HEK293T (cell line): ENCODE results near the gene TANC1.

Experiments used
- CTCF ChIA-PET: fragments of 350-600 bp; formaldehyde crosslinking; extraction: SDS; loops from one replicate; lab custom pipeline; 2021; ENCODE audit warnings: antibody characterized with exemption, inconsistent platforms; lab: Yijun Ruan, JAX
- POLR2A ChIA-PET: fragments of 350-600 bp; formaldehyde crosslinking; extraction: SDS; loops from one replicate; lab custom pipeline; 2020; ENCODE audit warnings: antibody characterized with exemption, inconsistent platforms; lab: Yijun Ruan, JAX
- DNase-seq: peaks from one replicate; pipeline ENCODE4 v3.0.0; 2012; ENCODE audit warnings: mixed read lengths; ENCODE audit errors: extremely low spot score
- ARNT ChIP-seq: fragments of 450-650 bp; IDR thresholded peaks from 2 replicates; pipeline ENCODE4 v1.6.1; 2017; ENCODE audit warnings: mild to moderate bottlenecking
- BHLHE40 ChIP-seq: fragments of 450-650 bp; IDR thresholded peaks from 2 replicates; pipeline ENCODE4 v1.6.1; 2016; ENCODE audit warnings: mild to moderate bottlenecking, moderate library complexity, borderline replicate concordance
- CTBP1 ChIP-seq: fragments of 450-650 bp; IDR thresholded peaks from 2 replicates; pipeline ENCODE4 v1.6.1; 2016; ENCODE audit warnings: borderline replicate concordance
- ELF4 ChIP-seq: fragments of 450-650 bp; IDR thresholded peaks from 2 replicates; pipeline ENCODE4 v1.6.1; 2017; ENCODE audit warnings: antibody characterized with exemption
- FOXA1 ChIP-seq: fragments of 450-650 bp; IDR thresholded peaks from 2 replicates; pipeline ENCODE4 v1.6.1; 2016; ENCODE audit warnings: mild to moderate bottlenecking
- FOXK2 ChIP-seq: fragments of 450-650 bp; IDR thresholded peaks from 2 replicates; pipeline ENCODE4 v1.6.1; 2016; ENCODE audit warnings: mild to moderate bottlenecking
- FOXM1 ChIP-seq: fragments of 450-650 bp; IDR thresholded peaks from 2 replicates; pipeline ENCODE4 v1.6.1; 2017; ENCODE audit warnings: mild to moderate bottlenecking, borderline replicate concordance
- HDGF ChIP-seq: fragments of 450-650 bp; IDR thresholded peaks from 2 replicates; pipeline ENCODE4 v1.6.1; 2017; ENCODE audit warnings: antibody characterized with exemption, borderline replicate concordance
- L3MBTL2 ChIP-seq: fragments of 450-650 bp; conservative IDR thresholded peaks from 2 replicates; pipeline ENCODE4 v1.6.1; 2016; ENCODE audit warnings: mild to moderate bottlenecking
- LEF1 ChIP-seq: fragments of 450-650 bp; IDR thresholded peaks from 2 replicates; pipeline ENCODE4 v1.6.1; 2017; ENCODE audit warnings: mild to moderate bottlenecking, borderline replicate concordance
- NFRKB ChIP-seq: fragments of 450-650 bp; IDR thresholded peaks from 2 replicates; pipeline ENCODE4 v1.6.1; 2016; ENCODE audit warnings: mild to moderate bottlenecking, moderate library complexity
- SP1 ChIP-seq: fragments of 450-650 bp; IDR thresholded peaks from 2 replicates; pipeline ENCODE4 v1.6.1; 2017
- SUZ12 ChIP-seq: fragments of 450-650 bp; IDR thresholded peaks from 2 replicates; pipeline ENCODE4 v1.6.1; 2016; ENCODE audit warnings: mild to moderate bottlenecking
- TARDBP ChIP-seq: fragments of 450-650 bp; IDR thresholded peaks from 2 replicates; pipeline ENCODE4 v1.6.1; 2016
- ZNF384 ChIP-seq: fragments of 450-650 bp; IDR thresholded peaks from 2 replicates; pipeline ENCODE4 v1.6.1; 2016
- TF ChIP-seq, protein P1 (sequence below): fragments of 450-650 bp; IDR thresholded peaks from 2 replicates; pipeline ENCODE4 v1.6.1; 2016

The TANC1 gene

DNA sequence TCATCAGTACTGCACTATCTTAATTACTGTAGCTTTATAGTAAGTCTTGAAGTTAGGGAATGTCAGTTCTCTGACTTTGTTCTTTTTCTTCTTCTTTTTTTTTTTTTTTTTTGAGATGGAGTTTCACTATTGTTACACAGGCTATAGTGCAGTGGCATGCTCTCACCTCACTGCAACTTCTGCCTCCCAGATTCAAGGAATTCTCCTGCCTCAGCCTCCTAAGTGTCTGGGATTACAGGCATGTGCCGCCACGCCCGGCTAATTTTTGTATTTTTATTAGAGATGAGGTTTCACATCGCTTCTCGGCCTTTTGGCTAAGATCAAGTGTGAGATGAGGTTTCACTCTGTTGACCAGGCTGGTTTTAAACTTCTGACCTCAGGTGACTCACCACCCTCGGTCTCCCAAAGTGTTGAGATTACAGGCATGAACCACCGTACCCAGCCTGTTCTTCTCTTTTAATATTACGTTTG, 41.9 kb upstream of the TANC1 start:
- ChIA-PET POLR2A (no interaction called here), CTCF (no interaction called here)
- TF ChIP-seq ELF4: no peak
- no peak for TF ChIP-seq LEF1
- TF ChIP-seq, protein P1, sequence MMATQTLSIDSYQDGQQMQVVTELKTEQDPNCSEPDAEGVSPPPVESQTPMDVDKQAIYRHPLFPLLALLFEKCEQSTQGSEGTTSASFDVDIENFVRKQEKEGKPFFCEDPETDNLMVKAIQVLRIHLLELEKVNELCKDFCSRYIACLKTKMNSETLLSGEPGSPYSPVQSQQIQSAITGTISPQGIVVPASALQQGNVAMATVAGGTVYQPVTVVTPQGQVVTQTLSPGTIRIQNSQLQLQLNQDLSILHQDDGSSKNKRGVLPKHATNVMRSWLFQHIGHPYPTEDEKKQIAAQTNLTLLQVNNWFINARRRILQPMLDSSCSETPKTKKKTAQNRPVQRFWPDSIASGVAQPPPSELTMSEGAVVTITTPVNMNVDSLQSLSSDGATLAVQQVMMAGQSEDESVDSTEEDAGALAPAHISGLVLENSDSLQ: no peak
- no peak for TF ChIP-seq ARNT
- no peak for TF ChIP-seq BHLHE40
- TF ChIP-seq ZNF384: peak; percentile 88
- no peak for TF ChIP-seq CTBP1
- DNase-seq: no peak

DNA sequence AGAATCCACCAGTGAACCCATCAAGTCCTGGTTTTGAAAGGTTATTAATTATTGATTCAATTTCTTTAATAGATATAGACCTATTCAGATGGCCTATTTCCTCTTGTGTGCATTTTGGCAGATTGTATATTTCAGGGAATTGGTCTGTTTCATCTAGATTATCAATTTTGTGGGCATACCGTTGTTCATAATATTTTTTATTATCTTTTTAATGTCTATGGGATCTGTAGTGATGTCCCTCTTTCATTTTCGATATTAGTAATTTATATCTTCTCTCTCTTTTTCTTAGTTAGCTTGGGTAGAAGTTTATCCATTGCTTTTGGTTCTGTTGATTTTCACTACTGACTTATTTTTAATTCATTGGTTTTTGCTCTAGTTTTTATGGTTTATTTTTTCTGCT, 39.9 kb upstream of the TANC1 start:
- TF ChIP-seq ZNF384 (no peak), SUZ12 (no peak), LEF1 (no peak), FOXA1 (no peak), L3MBTL2 (no peak), SP1 (no peak), CTBP1 (no peak), FOXM1 (no peak)
- TF ChIP-seq, protein P1: no peak
- ChIA-PET POLR2A (no interaction called here), CTCF (no interaction called here)
- DNase-seq: no peak

DNA sequence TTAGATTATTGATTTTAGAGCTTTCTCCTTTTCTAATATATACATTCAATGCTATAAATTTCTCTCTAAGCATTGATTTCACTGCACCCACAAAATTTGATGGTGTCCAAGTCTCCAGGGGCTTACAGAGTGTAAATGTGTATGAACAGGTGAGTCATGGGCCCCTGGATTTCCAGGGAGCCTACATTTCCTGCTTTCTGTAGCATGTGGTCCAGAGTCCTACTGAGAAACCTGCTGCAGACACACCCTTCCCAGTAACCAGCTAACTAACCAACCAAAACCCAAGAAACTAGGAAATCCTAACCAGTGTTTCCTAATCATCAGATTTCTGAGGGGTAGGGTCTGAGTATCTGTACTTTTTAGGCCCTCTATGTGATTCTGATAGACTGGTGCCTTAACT, 39.5 kb upstream of the TANC1 start:
- CTCF ChIA-PET: no interaction called here
- POLR2A ChIA-PET: no interaction called here
- DNase-seq: no peak
- no peak for TF ChIP-seq FOXK2
- no peak for TF ChIP-seq FOXA1
- TF ChIP-seq SP1: no peak
- no peak for TF ChIP-seq ELF4
- no peak for TF ChIP-seq FOXM1
- TF ChIP-seq, protein P1: no peak

DNA sequence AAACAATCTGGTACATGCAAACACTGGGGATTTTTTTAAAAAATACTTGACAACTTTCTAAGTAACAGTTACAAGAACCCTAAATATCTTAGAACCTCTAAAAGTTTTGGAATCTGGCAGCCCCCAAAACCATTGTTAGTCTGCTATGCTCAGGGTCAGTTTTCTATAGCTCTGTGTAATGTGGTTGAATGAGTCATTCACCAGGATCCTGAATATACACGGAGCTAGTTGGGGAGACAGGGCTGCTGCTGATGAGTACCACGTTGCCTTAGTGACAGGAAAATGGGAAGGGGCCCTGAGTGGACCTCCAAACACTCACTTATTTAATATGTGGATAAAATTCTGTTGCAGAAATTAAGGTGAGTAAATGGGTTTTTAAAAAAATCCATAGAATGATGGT, 36.9 kb upstream of the TANC1 start:
- TF ChIP-seq NFRKB (no peak), LEF1 (no peak), L3MBTL2 (no peak), FOXK2 (no peak), CTBP1 (no peak), ARNT (no peak), HDGF (no peak), ZNF384 (no peak), SP1 (no peak), SUZ12 (no peak), ELF4 (no peak), FOXM1 (no peak), TARDBP (no peak), FOXA1 (no peak), BHLHE40 (no peak)
- TF ChIP-seq, protein P1: no peak
- ChIA-PET POLR2A (no interaction called here), CTCF (no interaction called here)
- DNase-seq: no peak

DNA sequence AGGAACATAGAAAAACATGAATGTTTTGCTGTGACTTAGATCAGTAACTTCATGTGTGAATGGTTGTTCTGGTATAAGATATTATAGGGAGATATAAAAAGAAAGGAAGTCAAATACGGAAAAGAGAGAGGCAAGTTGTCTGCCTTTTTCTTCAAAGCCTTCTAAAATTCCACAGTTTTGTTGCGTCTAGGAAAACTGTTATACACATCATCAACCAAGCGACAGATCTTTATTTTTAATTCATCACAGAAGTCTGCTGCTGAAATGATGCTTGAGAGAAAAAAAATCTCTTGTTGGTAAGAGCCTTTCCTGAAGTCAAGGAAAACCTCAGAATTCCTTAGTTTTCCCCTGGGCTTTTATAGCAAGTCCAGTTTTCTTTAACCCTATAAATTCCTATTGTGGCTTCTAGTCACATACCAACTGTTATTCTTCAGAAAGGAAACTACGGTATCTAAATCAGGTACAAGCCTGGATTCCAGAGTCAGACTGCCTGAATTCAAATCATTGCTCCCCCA, 36.3 kb upstream of the TANC1 start:
- DNase-seq: no peak
- TF ChIP-seq NFRKB (no peak), CTBP1 (no peak), ELF4 (no peak), LEF1 (no peak), SUZ12 (no peak), BHLHE40 (no peak), HDGF (no peak), FOXA1 (no peak), TARDBP (no peak), L3MBTL2 (no peak), ZNF384 (no peak), ARNT (no peak), FOXK2 (no peak), FOXM1 (no peak), SP1 (no peak)
- TF ChIP-seq, protein P1: no peak
- ChIA-PET CTCF (no interaction called here), POLR2A (no interaction called here)

DNA sequence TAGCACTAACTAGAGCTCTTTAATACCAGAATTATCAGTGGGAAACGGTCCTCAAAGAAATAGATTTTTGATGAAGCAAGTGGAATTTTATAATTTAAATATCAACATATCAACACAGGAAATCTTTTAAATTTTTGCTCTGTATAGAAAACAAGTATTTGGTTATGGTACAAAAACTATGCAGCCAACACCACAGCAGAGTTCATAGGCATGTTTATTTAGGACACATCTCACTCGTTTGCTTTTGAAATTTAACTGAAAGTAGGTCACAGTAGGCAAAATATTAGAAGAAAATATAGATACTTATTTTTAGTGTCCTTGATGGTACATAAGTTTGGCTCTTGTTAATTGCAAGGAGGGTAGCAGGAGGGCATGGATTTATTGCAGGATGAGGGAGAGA, 34.3 kb upstream of the TANC1 start:
- ChIA-PET CTCF (no interaction called here), POLR2A (no interaction called here)
- no peak for DNase-seq
- TF ChIP-seq ZNF384: no peak
- TF ChIP-seq ELF4: no peak
- TF ChIP-seq TARDBP: no peak
- no peak for TF ChIP-seq LEF1
